IMR-90 (cell line): Measurements from ENCODE around the gene SPPL2B.

Experiments
- BHLHE40 ChIP-seq: fragments of 150-350 bp; IDR thresholded peaks from 2 replicates; pipeline ENCODE4 v1.6.1; 2016; ENCODE audit warnings: mild to moderate bottlenecking, low read depth, low read length
- CEBPB ChIP-seq: IDR thresholded peaks from 2 replicates; pipeline ENCODE4 v1.6.1; 2012; ENCODE audit warnings: low read depth, low read length, improper control_type of control experiment
- CHD1 ChIP-seq: IDR thresholded peaks from 2 replicates; pipeline ENCODE4 v1.6.1; 2012; ENCODE audit warnings: low read depth, low read length, improper control_type of control experiment
- CTCF ChIP-seq: conservative IDR thresholded peaks from 2 replicates; pipeline ENCODE4 v1.5.1; 2012; ENCODE audit warnings: mild to moderate bottlenecking, low read depth, low read length, improper control_type of control experiment
- ELK1 ChIP-seq: fragments of 150-350 bp; IDR thresholded peaks from 2 replicates; pipeline ENCODE4 v1.6.1; 2016; ENCODE audit warnings: low read depth, mild to moderate bottlenecking, low read length, moderate library complexity, borderline replicate concordance
- NFE2L2 ChIP-seq: fragments of 150-350 bp; IDR thresholded peaks from 2 replicates; pipeline ENCODE4 v1.6.1; 2016; ENCODE audit warnings: low read depth, mild to moderate bottlenecking, low read length
- POLR2A ChIP-seq: IDR thresholded peaks from 2 replicates; pipeline ENCODE4 v1.6.1; 2012; ENCODE audit warnings: mild to moderate bottlenecking, low read depth, low read length
- RAD21 ChIP-seq: IDR thresholded peaks from 2 replicates; pipeline ENCODE4 v1.6.1; 2012; ENCODE audit warnings: low read length, improper control_type of control experiment
- SMC3 ChIP-seq: fragments of 150-350 bp; IDR thresholded peaks from 2 replicates; pipeline ENCODE4 v1.6.1; 2016; ENCODE audit warnings: low read depth, mild to moderate bottlenecking, antibody characterized with exemption, low read length, moderate library complexity
- USF2 ChIP-seq: fragments of 150-350 bp; IDR thresholded peaks from 2 replicates; pipeline ENCODE4 v1.6.1; 2017; ENCODE audit warnings: mild to moderate bottlenecking, antibody characterized with exemption, low read length, low read depth

GRCh38 chr19:2282862-2283237 lies 45.6 kb upstream of the SPPL2B start:
- TF ChIP-seq CTCF (no peak), NFE2L2 (no peak), SMC3 (no peak), POLR2A (no peak), RAD21 (no peak), BHLHE40 (no peak), CEBPB (no peak), CHD1 (no peak), ELK1 (no peak), USF2 (no peak)
